ENCODE results near the gene STYXL2.

The STYXL2 gene

GRCh38 chr1:167068761-167069160, 25.1 kb upstream of the STYXL2 start:
- no peaks in the 10 kb centered on the region for H3K9me3 ChIP-seq (ENCODE audit: low read depth, low read length)
- H3K27ac ChIP-seq: no peak overlapping the region
- TF ChIP-seq FOXP2 (optimal IDR thresholded peaks at IDR 0.05; ENCODE audit: control extremely low read depth, extremely low read length, insufficient read depth): no peak
- TF ChIP-seq POLR2AphosphoS5 (IDR thresholded peaks at IDR 0.05; ENCODE audit: borderline replicate concordance, low read depth, low read length): no peak
- TF ChIP-seq EZH2 (IDR thresholded peaks at IDR 0.05): no peak
- no peaks in the 10 kb centered on the region for H3K36me3 ChIP-seq (ENCODE audit: insufficient read depth, low read length)
- no peak for DNase-seq (ENCODE audit: low read depth, low spot score)
- no peak overlapping the region for H3K4me3 ChIP-seq
- no peak overlapping the region for H3K9ac ChIP-seq (ENCODE audit: insufficient read length)

GRCh38 chr1:167071286-167071685, 22.6 kb upstream of the STYXL2 start:
- TF ChIP-seq POLR2AphosphoS5 (IDR thresholded peaks at IDR 0.05; ENCODE audit: borderline replicate concordance, low read depth, low read length): no peak
- no peak for TF ChIP-seq FOXP2 (optimal IDR thresholded peaks at IDR 0.05; ENCODE audit: control extremely low read depth, extremely low read length, insufficient read depth)
- no peak for TF ChIP-seq EZH2 (IDR thresholded peaks at IDR 0.05)
- no peaks in the 10 kb centered on the region for H3K36me3 ChIP-seq (ENCODE audit: insufficient read depth, low read length)
- H3K9me3 ChIP-seq (ENCODE audit: low read depth, low read length): no peaks in the 10 kb centered on the region
- H3K27ac ChIP-seq: no peak overlapping the region
- no peak overlapping the region for H3K4me3 ChIP-seq
- DNase-seq (ENCODE audit: low read depth, low spot score): no peak
- H3K9ac ChIP-seq (ENCODE audit: insufficient read length): no peak overlapping the region

GRCh38 chr1:167076136-167076710, 17.7 kb upstream of the STYXL2 start:
- Histone ChIP-seq H3K27ac (no peak overlapping the region), H3K4me3 (no peak overlapping the region), H3K9ac (ENCODE audit: insufficient read length) (no peak overlapping the region), H3K36me3 (ENCODE audit: insufficient read depth, low read length) (no peaks in the 10 kb centered on the region), H3K9me3 (ENCODE audit: low read depth, low read length) (no peaks in the 10 kb centered on the region)
- no peak for TF ChIP-seq EZH2 (IDR thresholded peaks at IDR 0.05)
- no peak for TF ChIP-seq POLR2AphosphoS5 (IDR thresholded peaks at IDR 0.05; ENCODE audit: borderline replicate concordance, low read depth, low read length)
- DNase-seq (ENCODE audit: low read depth, low spot score): no peak

- H3K27ac ChIP-seq: no peak overlapping the region
- TF ChIP-seq POLR2AphosphoS5 (IDR thresholded peaks at IDR 0.05; ENCODE audit: borderline replicate concordance, low read depth, low read length): no peak
- no peak for TF ChIP-seq EZH2 (IDR thresholded peaks at IDR 0.05)
- TF ChIP-seq FOXP2 (optimal IDR thresholded peaks at IDR 0.05; ENCODE audit: control extremely low read depth, extremely low read length, insufficient read depth): no peak
- DNase-seq (ENCODE audit: low read depth, low spot score): no peak
- H3K36me3 ChIP-seq (ENCODE audit: insufficient read depth, low read length): no peaks in the 10 kb centered on the region
- H3K4me3 ChIP-seq: no peak overlapping the region
- no peaks in the 10 kb centered on the region for H3K9me3 ChIP-seq (ENCODE audit: low read depth, low read length)
- H3K9ac ChIP-seq (ENCODE audit: insufficient read length): no peak overlapping the region
These were observed 16.6 kb upstream of the STYXL2 start for GRCh38 chr1:167077128-167077867.

GRCh38 chr1:167077868-167078210, 16.0 kb upstream of the STYXL2 start:
- TF ChIP-seq POLR2AphosphoS5 (IDR thresholded peaks at IDR 0.05; ENCODE audit: borderline replicate concordance, low read depth, low read length) (no peak), EZH2 (IDR thresholded peaks at IDR 0.05) (no peak), FOXP2 (optimal IDR thresholded peaks at IDR 0.05; ENCODE audit: control extremely low read depth, extremely low read length, insufficient read depth) (no peak)
- Histone ChIP-seq H3K27ac (no peak overlapping the region), H3K4me3 (no peak overlapping the region), H3K9ac (ENCODE audit: insufficient read length) (no peak overlapping the region), H3K36me3 (ENCODE audit: insufficient read depth, low read length) (no peaks in the 10 kb centered on the region), H3K9me3 (ENCODE audit: low read depth, low read length) (no peaks in the 10 kb centered on the region)
- DNase-seq (ENCODE audit: low read depth, low spot score): no peak

GRCh38 chr1:167081594-167082156, 12.2 kb upstream of the STYXL2 start:
- Histone ChIP-seq H3K4me3 (no peak overlapping the region), H3K36me3 (ENCODE audit: insufficient read depth, low read length) (no peaks in the 10 kb centered on the region), H3K9me3 (ENCODE audit: low read depth, low read length) (no peaks in the 10 kb centered on the region), H3K27ac (no peak overlapping the region), H3K9ac (ENCODE audit: insufficient read length) (no peak overlapping the region)
- DNase-seq (ENCODE audit: low read depth, low spot score): no peak
- TF ChIP-seq POLR2AphosphoS5 (IDR thresholded peaks at IDR 0.05; ENCODE audit: borderline replicate concordance, low read depth, low read length) (no peak), FOXP2 (optimal IDR thresholded peaks at IDR 0.05; ENCODE audit: control extremely low read depth, extremely low read length, insufficient read depth) (no peak), EZH2 (IDR thresholded peaks at IDR 0.05) (no peak)

- Histone ChIP-seq H3K9ac (ENCODE audit: insufficient read length) (no peak overlapping the region), H3K4me3 (no peak overlapping the region), H3K36me3 (ENCODE audit: insufficient read depth, low read length) (no peaks in the 10 kb centered on the region), H3K27ac (no peak overlapping the region), H3K9me3 (ENCODE audit: low read depth, low read length) (no peaks in the 10 kb centered on the region)
- no peak for TF ChIP-seq POLR2AphosphoS5 (IDR thresholded peaks at IDR 0.05; ENCODE audit: borderline replicate concordance, low read depth, low read length)
- no peak for TF ChIP-seq EZH2 (IDR thresholded peaks at IDR 0.05)
- no peak for TF ChIP-seq FOXP2 (optimal IDR thresholded peaks at IDR 0.05; ENCODE audit: control extremely low read depth, extremely low read length, insufficient read depth)
- no peak for DNase-seq (ENCODE audit: low read depth, low spot score)
These were observed 11.3 kb upstream of the STYXL2 start for GRCh38 chr1:167082511-167083027.

- Histone ChIP-seq H3K9me3 (ENCODE audit: low read depth, low read length) (no peaks in the 10 kb centered on the region), H3K27ac (no peak overlapping the region), H3K36me3 (ENCODE audit: insufficient read depth, low read length) (no peaks in the 10 kb centered on the region), H3K9ac (ENCODE audit: insufficient read length) (no peak overlapping the region), H3K4me3 (no peak overlapping the region)
- TF ChIP-seq POLR2AphosphoS5 (IDR thresholded peaks at IDR 0.05; ENCODE audit: borderline replicate concordance, low read depth, low read length) (no peak), EZH2 (IDR thresholded peaks at IDR 0.05) (no peak), FOXP2 (optimal IDR thresholded peaks at IDR 0.05; ENCODE audit: control extremely low read depth, extremely low read length, insufficient read depth) (no peak)
- no peak for DNase-seq (ENCODE audit: low read depth, low spot score)
These were observed 10.7 kb upstream of the STYXL2 start for GRCh38 chr1:167083066-167083665.
